Measurements from ENCODE around the gene RTP2.

The RTP2 gene

DNA sequence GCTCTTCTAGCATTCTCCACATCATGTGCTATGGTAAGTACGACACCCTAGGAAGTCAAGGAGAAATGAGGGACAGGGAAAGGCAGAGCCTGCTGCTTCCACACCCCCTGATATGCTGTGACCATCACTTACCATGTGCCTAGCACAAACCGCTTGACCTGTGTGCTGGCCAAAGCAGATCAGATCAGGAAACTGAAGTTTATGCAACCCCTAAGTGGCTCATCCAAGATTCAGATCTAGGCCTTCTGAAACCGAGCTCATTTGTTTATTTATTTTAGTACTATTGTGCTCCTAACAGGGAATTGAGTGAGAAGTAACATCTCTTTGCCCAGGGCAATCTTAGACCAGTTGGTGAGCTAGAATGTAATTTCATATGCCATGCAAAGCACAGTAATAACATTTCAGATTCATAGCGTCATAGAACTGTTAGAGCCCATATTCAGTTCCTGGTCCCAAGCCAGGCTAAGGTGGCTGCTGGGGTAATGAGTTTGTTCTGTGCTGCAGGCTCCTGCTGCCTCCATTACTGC, at the start of gene RTP2:
TSS of gene RTP2 (minus strand) at position 51 of the 527 bp plus-strand sequence. CDS start 429 bp downstream, outside the sequence.
- in situ Hi-C loops (cut with MboI; ENCODE audit: low sequenced_read_pairs) = loop anchor here (25.0 kb wide), 1 partner anchor 815 kb away; no protein-coding TSS in a partner anchor

- in situ Hi-C loops (cut with MboI; ENCODE audit: low sequenced_read_pairs) = no loop called here
Observed at GRCh38 chr3:187750513-187751123, 48.3 kb upstream of the RTP2 start.

GRCh38 chr3:187750006-187750512, 47.7 kb upstream of the RTP2 start:
- in situ Hi-C loops (cut with MboI; ENCODE audit: low sequenced_read_pairs) = no loop called here

- in situ Hi-C loops (cut with MboI; ENCODE audit: low sequenced_read_pairs) = no loop called here
Observed at GRCh38 chr3:187748050-187748481, 45.7 kb upstream of the RTP2 start.

- in situ Hi-C loops (cut with MboI; ENCODE audit: low sequenced_read_pairs) = no loop called here
Observed at GRCh38 chr3:187747506-187747905, 45.1 kb upstream of the RTP2 start.

GRCh38 chr3:187746442-187747281, 44.3 kb upstream of the RTP2 start:
- in situ Hi-C loops (cut with MboI; ENCODE audit: low sequenced_read_pairs) = no loop called here

GRCh38 chr3:187746059-187746441, 43.7 kb upstream of the RTP2 start:
- in situ Hi-C loops (cut with MboI; ENCODE audit: low sequenced_read_pairs) = no loop called here

DNA sequence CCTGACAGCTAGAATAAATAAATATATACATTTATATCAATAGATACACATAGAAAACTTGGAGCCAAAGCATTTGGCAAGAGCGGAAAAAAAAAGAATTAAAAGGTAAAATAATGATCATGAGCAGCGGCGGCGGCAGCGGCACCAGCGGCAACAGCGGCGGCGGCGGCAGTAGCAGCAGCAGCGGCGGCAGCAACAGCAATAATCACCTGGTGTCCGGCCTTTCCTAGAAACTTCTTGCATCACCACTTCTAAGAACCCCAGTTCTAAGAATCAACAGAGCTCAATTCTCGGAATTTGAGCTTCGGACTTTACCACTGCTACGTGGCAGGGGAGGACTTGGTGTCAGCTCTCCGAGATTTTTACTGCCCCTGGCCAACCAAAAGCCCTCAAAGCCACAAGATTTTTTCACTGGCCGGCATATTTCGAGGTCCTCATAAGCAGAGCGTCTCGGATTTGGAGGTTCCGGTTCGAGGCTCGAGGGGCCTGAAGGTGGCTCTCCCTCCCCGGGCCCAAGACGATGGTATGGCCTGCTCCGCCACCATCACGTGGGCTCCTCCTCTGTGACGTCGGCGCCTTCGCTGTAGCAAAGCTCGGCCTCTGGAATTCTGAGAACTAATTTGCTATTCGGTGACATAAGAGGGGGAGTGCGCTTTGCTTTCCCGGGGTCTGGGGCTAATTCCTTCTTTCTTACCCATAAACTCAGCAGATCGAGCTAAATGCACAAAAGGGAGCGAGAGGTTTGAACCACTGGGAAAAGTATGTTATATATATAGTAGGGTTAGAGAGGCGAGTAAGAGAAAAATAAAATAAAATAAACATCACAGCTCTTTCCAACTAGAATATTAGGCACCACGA, 43.1 kb upstream of the RTP2 start, which contains the start of gene BCL6:
TSS of gene BCL6 (minus strand) at position 268 of the 858 bp plus-strand sequence. CDS start 11,775 bp downstream, outside the sequence.
- in situ Hi-C loops (cut with MboI; ENCODE audit: low sequenced_read_pairs) = no loop called here

GRCh38 chr3:187744169-187745151, 42.1 kb upstream of the RTP2 start:
- in situ Hi-C loops (cut with MboI; ENCODE audit: low sequenced_read_pairs) = loop anchor here (5.0 kb wide), 1 partner anchor 1208 kb away; no protein-coding TSS in a partner anchor

GRCh38 chr3:187743195-187744141, 41.1 kb upstream of the RTP2 start:
- in situ Hi-C loops (cut with MboI; ENCODE audit: low sequenced_read_pairs) = loop anchor here (5.0 kb wide), 1 partner anchor 1209 kb away; no protein-coding TSS in a partner anchor

GRCh38 chr3:187742351-187743171, 40.2 kb upstream of the RTP2 start:
- in situ Hi-C loops (cut with MboI; ENCODE audit: low sequenced_read_pairs) = loop anchor here (5.0 kb wide), 1 partner anchor 1210 kb away; no protein-coding TSS in a partner anchor

DNA sequence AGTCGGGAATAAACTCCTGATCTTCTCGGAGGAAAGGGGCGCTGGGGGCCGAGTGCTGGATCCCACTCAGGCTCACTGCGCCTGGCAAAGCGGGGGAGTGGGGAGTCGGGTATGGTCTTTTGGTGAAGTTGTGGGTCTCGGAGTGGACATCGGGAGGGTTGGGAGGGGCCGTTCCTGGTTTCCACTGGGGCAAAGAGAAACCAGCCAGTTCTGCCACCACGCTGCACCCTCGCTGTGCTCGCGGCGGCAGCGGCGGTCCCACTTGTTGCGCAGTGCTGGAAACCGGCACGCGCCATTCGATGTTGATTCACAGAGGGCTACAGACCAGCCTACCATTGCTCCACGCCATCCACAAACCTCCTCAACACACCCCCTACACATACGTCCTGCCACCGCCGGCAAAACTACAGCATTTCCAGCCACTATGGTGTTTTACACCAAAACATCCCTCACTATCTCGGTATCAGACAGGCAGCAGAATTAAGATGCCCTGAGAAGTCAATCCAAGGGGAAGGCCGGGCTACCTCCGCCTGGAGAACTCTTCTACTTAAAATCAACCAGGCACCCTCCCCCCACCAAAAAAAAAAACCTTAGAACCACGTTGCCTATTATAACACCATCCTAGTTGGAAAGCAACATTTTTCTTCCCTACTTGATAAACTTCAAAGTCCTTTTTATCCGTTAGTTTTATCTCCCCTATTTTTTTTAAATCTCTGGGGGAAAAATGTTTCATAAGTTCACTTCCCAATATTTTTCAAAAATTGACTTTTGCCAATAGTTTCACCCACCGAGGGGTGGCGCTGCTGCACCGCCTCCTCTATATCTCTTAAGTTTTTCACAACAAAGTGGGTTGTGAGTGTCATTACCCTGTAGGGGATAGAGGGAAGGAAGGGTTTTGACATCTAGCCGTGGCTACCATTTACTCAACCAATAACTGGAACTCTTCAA, 39.3 kb upstream of the RTP2 start:
- in situ Hi-C loops (cut with MboI; ENCODE audit: low sequenced_read_pairs) = loop anchor here (5.0 kb wide), 1 partner anchor 1211 kb away; no protein-coding TSS in a partner anchor

- in situ Hi-C loops (cut with MboI; ENCODE audit: low sequenced_read_pairs) = loop anchor here (5.0 kb wide), 1 partner anchor 1212 kb away; no protein-coding TSS in a partner anchor
Observed at GRCh38 chr3:187740421-187741399, 38.4 kb upstream of the RTP2 start.

GRCh38 chr3:187739561-187740332, 37.4 kb upstream of the RTP2 start:
- in situ Hi-C loops (cut with MboI; ENCODE audit: low sequenced_read_pairs) = loop anchor here (5.0 to 10.0 kb wide), 2 partner anchors 1213 to 1405 kb away; no protein-coding TSS in a partner anchor

Data from HL-60/S4 treated with retinoic acid at 250 ng/mL for 4 days and 3 days (cell line).